Activated naive CD8-positive, alpha-beta T cell treated with anti-CD3 and anti-CD28 coated beads, Interleukin-2, amount 50 U/mL, for 16 hours (primary cell): ENCODE measurements around the gene CNTNAP5.

Source experiments
- DNase-seq: peaks from one replicate; pipeline ENCODE4 v3.0.0-alpha.2; 2020; ENCODE audit warnings: low read depth, low spot score

The CNTNAP5 gene

DNA sequence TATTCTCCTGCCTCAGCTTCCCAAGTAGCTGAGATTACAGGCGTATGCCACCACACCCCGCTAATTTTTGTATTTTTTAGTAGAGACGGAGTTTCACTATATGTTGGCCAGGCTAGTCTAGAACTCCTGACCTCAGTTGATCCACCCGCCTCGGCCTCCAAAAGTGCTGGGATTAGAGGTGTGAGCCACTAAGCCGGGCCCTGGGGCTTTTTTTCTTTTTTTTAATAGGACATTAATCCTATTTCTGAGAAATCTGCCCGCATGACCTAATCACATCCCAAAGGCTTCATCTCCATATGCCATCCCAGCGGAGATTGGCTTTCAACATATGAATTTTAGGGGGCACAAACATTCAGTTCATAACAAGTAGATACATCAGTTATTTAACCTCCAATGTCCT, 128.6 kb downstream of the CNTNAP5 start:
- DNase-seq, result no peak

DNA sequence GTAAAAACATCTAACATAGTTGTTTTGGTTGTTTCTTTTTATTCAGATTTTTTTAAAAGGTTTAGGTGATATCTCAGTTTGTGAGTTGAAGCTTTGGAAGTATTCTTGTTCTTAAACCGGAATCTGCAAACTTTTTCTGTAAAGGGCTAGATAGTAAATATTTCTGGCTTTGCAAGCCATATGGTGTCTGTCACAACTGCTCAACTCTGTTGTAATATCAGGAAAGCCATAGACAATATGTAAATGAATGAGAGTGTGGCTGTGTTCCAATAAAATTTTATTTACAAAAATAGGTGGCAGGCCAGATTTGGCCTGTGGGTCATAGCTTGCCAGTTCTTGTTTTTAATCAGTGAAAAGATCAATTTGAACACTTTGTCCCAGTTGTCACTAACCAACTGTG, 134.1 kb downstream of the CNTNAP5 start:
- DNase-seq, result no peak

DNA sequence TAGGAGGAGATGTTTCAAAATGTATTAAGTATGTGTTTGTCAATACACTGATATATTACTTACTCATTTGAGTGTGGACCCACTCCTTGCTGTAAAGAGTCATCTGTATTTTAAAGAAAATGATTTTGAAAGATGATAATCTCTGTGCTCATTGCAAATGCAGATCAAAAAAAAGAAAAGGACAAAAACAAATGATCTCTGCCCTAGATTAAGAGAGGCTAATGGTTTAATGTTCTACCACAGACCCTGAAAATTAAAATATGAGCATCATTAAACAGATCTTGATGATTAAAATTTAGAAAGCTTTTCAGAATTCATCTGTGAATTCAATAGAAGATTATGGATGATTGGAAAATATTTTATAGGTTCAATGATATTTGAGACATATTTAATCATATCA, 136.5 kb downstream of the CNTNAP5 start:
- no peak for DNase-seq

DNA sequence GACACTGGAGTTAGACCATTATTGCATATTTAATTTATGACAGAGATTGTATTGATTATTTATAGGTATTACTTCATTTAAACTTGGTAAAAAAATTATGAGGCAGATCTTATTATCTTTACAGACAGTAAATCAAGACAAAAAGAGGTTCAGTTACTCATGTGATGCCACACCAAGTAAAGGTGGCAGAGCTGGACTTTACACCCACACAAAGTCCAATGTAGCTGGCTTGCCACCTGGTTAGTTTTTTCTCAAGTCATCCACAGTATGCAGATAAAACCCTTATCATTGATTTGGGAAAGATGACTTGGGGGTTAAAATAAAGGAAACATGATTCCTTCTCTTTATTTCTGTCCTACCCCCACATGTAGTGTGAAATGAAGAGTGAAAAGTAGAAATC, 137.2 kb downstream of the CNTNAP5 start:
- no peak for DNase-seq

DNA sequence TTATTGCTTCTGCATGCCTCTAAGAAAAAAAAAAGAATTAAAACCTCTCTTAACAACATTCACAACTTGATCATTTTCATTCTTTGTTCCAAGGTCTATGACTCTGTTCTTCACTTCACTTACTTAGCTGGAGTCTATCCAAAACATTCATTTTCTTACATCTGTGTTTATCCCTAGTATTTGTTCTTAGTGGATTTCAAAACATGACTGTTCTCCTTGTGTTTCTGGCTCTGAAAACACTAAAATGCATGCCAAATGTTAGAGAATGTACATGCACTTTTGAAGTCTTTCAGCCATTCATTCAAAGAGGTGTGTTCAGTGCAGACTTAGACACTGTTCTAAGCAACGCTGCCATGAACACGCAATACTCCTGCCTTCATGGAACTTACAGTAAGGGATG, 138.8 kb downstream of the CNTNAP5 start:
- no peak for DNase-seq

DNA sequence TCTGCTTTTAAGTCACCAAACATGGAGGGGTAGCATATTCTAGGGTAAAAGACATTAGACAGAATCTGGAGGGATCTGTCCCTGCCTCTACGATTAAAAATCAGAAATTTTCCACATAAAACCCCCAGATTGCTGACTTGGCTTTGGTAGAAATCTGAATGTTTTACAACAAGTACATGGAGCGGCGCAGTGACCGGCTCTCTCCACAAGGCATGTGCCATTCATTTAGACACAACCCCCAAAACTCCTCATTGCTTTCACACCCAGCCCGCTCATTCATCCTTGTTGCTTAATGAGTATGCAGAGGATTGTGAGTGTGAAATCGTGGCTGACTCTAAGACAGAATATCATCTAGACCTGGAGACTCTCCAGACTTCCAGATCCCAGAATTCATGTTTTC, 140.6 kb downstream of the CNTNAP5 start:
- DNase-seq, result no peak

DNA sequence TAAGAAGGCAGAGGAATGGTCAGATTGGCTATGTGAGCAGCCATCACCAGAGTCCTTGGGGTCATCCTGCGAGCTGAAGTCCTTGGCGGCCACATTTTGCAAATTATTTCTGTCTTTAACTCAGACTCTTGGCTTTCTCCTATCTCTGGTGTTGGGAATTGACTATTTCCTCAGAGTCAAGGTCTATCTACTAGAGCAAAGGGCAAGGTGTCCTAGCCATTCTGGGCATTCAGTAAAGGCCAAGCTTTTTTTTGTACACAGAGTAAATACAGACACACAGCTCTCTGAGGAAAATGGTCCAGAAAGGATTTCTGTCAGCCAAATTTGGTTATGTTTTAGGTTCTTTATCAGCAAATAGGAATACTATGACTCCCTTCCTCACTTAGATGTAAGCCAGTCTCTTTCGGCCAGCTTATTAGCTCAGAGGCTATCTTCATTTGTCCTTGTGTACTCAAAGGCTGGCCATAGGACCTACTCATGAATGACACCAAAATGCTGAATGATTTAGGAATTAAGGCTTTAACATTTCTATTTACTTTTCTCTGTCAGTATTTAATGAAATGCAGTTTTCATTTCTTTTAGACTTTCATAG, 146.5 kb downstream of the CNTNAP5 start:
- DNase-seq, result no peak

DNA sequence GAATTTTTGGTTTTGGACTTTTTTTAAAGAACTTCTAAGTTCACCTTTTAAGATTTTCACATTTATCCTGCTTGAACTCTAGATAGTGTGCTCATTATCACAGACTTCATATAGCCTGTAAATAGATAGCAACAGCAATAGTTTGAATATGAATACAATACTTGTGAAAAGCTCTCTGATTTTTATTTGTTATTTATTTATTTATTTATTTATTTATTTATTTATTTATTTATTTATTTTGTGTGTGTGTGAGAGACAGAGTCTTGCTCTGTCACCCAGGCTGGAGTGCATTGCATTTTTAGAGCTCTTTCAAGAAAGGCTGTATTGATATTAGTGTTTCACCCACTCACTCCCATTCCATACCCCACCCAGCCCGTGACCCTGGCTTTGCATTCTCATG, 153.6 kb downstream of the CNTNAP5 start:
- DNase-seq, result no peak

DNA sequence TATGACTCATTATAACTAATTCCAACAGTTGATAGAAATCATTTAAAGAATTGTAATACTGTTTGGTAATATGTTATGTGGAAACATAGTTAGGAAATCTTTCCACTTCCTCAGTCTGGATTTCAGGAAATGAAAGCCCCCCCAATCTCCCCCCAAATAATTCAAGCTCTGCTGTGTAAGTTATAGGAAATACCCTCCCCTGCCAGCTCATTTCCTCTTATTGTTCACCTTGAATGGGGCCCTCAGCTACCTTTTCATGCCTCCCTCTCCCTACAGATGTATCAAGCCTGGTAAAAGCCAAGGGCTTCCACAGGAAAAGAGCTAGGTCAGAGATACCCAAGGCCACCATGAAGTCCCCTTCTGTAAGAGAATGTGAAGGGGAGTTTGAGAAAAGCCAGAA, 155.5 kb downstream of the CNTNAP5 start:
- DNase-seq, result no peak

DNA sequence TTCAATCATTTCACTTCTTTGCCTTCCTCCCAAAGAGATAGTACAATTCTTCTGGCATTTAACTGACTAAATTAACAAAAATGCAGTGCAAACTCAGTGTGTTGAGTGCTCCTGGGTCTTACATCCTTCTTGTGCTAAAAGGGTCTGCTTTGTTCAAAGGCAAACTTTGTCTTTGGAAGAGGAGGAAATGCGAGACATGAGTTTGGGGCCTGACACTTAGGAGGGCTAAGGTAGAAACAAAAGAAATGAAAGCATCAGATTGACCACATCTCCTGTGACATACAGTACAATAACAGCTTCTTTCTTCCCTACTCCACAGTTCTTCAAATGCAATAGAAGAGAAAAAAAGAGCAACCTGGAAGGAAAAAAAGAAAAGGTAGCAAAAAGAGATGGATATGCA, 161.7 kb downstream of the CNTNAP5 start:
- no peak for DNase-seq

DNA sequence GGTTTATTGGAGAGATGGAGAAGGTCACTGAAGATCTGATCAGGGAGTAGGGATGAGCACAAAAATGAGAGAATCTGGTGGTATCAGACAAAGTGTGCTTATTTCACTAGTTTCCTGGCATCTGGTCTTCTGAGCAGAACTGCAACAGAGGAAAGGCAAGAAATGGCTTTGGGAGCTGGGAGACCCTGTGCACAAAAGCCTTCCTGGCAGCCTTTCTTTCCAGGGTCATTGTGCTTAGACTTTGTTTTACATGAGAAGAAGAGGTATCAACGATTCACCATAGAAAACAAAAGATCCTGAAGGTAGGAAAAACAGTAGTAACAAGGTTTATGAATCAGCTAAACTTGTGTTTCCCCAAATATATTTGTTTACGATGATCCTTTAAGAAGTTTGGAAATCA, 162.9 kb downstream of the CNTNAP5 start:
- no peak for DNase-seq

DNA sequence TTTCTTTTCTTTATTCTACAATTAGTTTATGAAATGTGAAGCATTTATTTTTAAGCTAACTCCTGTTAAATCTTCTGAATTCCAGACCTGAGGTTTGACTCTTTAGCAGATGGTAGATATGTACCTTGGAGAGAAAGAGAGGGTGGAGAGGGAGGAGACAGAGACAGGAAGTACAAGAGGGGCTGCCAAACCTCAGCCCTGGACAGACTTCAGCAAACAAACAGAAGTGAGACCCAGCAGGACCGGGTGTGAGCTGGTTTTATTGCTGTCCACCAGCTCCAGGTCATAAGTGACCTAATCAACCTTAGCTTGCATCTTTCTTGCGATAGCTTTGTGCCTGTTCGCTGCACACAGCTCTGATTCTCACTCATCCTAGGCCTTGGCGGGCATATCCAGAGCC, 168.6 kb downstream of the CNTNAP5 start:
- no peak for DNase-seq

DNA sequence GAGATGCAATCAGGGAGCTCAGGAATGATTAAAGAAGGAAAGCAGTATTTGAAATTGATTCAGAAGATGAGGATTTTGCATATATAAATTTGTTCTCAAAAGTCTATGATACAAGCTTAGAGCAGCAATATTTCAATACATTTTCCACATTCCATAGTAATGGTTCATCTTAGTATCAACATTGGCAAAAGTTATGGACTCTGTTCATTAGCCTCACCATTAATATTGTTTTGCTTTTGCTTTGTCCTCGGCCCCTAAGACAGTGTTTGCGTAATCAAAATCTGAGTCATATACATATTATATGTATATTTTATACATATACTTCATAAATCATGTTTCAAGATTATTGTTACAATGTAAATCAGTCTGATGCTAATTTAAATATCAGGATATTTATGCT, 176.6 kb downstream of the CNTNAP5 start:
- DNase-seq, result no peak

DNA sequence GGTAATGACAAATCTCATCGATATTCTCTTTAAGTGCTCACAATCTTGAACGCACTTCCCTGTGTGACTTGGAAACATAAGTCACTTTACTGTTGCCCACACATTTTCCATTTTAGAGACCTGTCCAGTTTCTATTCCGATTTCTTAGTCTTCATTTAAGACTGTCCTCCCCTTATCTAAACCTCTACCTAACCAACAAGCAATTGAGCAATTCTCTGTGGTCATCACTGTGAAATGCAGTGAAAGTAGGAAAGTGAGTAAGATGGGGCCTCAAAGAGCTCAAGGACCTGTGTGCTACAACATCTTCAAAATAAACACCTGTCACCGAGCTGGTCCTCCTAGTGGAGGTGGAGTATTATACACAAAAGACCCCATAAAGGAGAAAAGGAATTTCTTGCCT, 184.4 kb downstream of the CNTNAP5 start:
- no peak for DNase-seq

DNA sequence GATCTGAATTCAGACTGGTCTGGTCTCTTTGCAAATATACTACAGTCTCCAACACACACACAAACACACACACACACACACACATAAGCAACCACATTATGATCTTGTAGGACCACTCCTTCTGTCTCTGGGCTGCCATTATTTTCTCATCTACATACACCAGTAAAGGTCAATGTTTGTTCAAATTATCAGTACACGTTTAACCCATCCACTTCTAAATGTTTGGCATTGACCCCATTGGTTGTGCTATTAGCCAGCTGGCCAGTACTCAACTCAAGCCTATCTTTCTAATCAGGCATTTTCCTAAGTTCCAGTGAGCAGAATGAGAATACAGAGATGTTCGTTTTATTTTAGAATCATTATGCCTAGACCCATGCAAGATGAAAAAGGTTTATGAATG, 186.4 kb downstream of the CNTNAP5 start:
- no peak for DNase-seq

DNA sequence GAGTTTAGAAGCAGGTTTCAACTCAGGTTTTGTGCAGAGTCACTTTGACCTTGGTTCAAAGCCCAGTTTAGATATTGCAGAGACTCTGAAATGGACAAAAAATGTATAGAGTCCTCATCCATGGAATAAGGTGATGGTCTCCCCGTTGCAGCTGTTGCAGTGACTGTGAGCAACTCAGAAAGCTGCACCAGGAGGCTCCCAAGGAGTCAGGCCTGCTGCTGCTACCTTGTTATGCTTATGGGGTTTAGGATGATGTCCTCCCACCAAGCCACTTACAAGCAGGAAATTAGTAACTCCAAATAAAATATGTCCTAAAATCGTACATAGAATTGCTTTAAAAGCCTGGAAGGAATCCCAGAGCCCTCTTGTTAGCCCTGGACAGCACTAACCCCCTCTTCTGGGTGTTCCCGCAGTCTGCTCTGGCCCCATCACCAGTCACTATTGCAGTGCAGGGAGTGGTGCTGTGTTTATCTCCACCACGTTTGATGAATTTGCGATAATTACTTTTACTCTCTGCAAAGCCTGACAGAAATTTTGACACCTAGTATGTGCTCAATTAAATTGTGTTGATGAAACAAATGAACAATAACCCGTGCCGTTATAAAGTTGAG, 189.0 kb downstream of the CNTNAP5 start:
- DNase-seq, result no peak

DNA sequence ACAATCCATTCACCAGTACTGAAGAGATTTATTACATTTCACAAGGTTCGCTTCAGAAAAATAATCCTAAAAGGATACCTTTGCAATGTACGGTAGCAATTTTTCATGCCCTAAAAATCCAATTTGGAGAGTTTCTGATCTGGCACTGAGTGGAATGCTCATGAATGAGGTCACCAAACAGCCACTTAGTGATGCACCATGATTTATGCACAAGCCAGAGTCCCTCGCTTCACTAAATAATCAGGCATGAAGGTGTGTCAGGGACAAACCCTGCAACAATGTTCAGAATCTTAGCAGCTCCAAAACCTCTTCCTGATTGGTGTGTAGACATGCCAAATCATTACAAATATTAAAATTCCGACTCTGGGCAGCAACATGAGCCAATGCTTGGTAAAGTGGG, 221.1 kb downstream of the CNTNAP5 start:
- DNase-seq, result no peak

DNA sequence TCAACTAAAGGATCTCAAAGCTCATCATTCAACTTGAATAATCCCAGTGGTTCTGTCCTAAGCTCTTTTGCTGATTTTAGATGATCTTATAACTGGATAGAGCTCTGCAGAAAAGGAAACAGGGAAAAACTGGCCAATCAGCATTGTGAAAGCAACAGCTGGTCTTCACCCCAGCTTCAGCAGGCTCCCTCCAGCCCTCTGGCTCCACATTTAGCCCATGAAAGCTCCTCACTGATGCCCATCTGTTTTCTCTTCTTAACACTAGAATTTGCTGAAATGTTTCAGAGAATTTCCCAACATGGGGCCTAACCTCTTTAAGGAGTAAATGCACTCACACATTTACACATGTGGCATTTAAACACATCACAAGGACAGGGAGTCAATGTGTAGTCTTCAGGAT, 223.3 kb downstream of the CNTNAP5 start:
- no peak for DNase-seq

DNA sequence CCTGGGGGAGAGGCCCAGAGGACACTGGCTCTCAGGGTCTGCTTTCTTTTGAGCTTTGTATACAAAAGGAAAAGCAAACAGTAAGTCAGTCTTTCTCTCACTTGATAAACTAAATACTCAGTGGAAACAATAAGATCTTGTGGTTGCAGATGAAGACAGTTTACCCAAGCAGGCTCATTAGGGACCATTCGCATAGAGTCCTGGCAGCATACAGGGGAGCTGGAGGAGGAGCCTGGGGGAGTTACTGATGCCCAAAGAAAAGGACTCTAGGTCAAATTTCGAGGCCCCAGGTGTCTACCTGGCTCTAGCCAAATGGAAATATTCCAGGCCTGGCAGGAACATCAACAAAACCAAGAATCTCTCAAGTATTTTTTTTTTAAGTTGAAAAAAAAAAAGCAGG, 225.3 kb downstream of the CNTNAP5 start:
- DNase-seq, result no peak

DNA sequence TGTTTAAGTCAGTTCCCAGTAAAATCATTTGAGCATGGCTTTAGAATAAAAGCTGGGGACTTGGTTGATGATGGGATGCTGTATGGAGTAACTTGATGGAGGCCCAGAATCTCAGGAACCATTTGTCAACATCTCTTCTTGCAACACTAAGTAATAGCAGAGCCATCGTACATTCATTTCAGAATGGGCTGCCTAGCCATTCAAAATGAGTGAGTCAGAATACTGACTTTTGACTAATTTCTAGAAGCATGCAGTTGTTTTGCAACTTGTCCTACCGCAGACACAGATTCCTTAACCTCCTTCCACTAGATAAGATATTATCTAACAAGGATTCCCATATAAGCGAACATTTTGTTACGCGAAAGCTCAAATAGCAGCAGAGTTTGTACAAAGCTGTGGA, 229.5 kb downstream of the CNTNAP5 start:
- DNase-seq, result no peak

DNA sequence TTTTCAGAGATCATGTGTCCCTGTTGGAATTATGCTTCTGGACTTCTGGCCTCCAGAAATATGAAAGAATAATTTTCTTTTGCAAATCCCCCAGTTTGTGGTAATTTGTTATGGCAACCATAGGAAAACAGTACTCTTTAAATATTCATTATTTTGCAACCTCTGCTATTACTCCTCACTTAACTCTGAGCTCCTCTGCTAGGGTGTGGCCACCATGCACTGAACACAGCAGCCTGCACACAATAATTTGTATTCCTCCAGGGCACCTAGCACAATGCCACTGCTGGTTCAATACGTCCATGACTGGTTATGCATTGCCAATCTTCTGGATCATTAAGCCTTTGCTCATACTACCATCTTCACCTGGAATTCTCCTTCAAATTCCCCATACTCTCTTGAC, 232.0 kb downstream of the CNTNAP5 start:
- no peak for DNase-seq

DNA sequence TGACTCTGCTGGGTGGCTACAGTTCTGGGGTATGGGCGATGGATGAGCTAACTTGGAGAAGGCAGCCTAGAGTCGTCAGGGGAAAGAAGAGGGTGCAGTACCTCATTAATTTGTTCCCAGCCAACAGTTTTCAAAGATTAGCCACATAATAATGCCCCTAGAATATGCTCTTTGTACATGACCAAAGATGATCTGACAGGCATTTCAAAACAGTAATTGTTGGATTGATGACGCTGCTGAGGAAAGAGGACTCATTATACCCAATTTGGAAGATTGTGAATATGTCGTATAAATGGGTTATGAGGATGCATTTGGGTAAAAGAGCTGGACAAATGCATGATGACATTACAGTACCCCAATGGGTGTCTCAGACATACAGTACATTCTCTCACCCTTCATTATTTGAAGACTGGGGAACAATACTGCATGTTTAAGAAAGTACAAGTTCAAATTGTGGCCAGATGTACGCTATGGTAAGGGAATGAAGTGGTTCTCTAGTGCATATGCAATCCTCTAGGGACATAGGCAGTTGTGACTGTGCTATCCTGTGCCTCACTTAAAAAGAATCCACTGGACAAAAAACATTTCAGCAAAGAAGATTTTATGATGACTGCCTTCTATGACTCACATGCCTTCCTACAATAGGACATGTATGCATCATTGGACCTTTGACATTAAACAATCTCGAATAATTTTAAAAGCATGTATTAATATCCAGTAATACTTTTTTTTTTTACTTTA, 233.2 kb downstream of the CNTNAP5 start:
- DNase-seq, result no peak

DNA sequence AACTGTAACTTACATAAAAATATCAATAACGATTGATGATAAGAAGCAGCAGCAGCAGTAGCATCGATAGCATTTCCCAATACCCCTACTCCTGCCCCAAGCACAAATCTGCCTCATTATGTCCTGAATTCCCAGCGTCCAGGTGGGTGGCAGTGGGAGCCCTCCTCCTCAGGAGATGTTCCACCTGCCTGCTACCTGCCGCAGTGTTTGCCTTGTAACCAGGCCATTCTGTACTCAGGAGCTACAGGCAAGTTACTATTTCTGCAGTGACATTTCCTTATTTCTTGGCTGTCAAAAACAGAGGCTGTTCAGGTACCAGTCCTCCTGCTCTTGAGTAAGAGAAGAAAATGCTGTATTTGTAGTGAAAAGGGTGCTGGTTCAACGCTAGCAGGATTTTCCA, 236.4 kb downstream of the CNTNAP5 start:
- DNase-seq, result no peak
